ENCODE data around the gene TMEM35B.

GRCh38 chr1:35030338-35030737 lies 45.2 kb upstream of the TMEM35B start:
- no peak for TF ChIP-seq EZH2 (IDR thresholded peaks at IDR 0.05; ENCODE audit: low read length, missing control alignments)
- TF ChIP-seq CTCF (conservative IDR thresholded peaks at IDR 0.05 in 1 of 2, IDR thresholded peaks at IDR 0.05 in 1 of 2; ENCODE audit: low read depth in 1 of 2, low read length in 2 of 2), result no peak
